Measurements from ENCODE around the gene TDRD9.

Gene TDRD9

GRCh38 chr14:104082807-104083206 lies 154.6 kb downstream of the TDRD9 start:
- Histone ChIP-seq H3K9me3 (ENCODE audit: severe bottlenecking) (no peaks in the 10 kb centered on the region), H3K27ac (no peak overlapping the region), H3K36me3 (no peaks in the 10 kb centered on the region), H3K27me3 (ENCODE audit: insufficient read depth, low read depth, severe bottlenecking) (no peaks in the 10 kb centered on the region), H3K4me3 (ENCODE audit: low read depth, low read length) (no peak overlapping the region)
- DNase-seq: no peak
- TF ChIP-seq CTCF (IDR thresholded peaks at IDR 0.05; ENCODE audit: low read depth, low read length): no peak

GRCh38 chr14:104084251-104085002 lies 156.2 kb downstream of the TDRD9 start:
- Histone ChIP-seq H3K9me3 (ENCODE audit: severe bottlenecking) (no peaks in the 10 kb centered on the region), H3K4me3 (ENCODE audit: low read depth, low read length) (no peak overlapping the region), H3K36me3 (no peaks in the 10 kb centered on the region), H3K27me3 (ENCODE audit: insufficient read depth, low read depth, severe bottlenecking) (no peaks in the 10 kb centered on the region), H3K27ac (no peak overlapping the region)
- TF ChIP-seq CTCF (IDR thresholded peaks at IDR 0.05; ENCODE audit: low read depth, low read length): no peak
- DNase-seq: no peak

GRCh38 chr14:104085032-104085888 lies 157.0 kb downstream of the TDRD9 start, which contains the start of gene ASPG:
Gene ASPG (plus strand): TSS chr14:104085700. CDS start chr14:104085771, 71 bp downstream.
- no peaks in the 10 kb centered on the region for H3K27me3 ChIP-seq (ENCODE audit: insufficient read depth, low read depth, severe bottlenecking)
- H3K36me3 ChIP-seq: no peaks in the 10 kb centered on the region
- DNase-seq: no peak
- H3K27ac ChIP-seq: no peak within 1 kb of the TSS
- H3K9me3 ChIP-seq (ENCODE audit: severe bottlenecking): peaks cover under 1% of the 10 kb centered on the region
- no peak within 1 kb of the TSS for H3K4me3 ChIP-seq (ENCODE audit: low read depth, low read length)
- TF ChIP-seq CTCF (IDR thresholded peaks at IDR 0.05; ENCODE audit: low read depth, low read length): no peak

GRCh38 chr14:104085889-104086201 lies 157.6 kb downstream of the TDRD9 start:
- H3K27ac ChIP-seq: no peak overlapping the region
- H3K36me3 ChIP-seq: no peaks in the 10 kb centered on the region
- TF ChIP-seq CTCF (IDR thresholded peaks at IDR 0.05; ENCODE audit: low read depth, low read length): no peak
- DNase-seq: no peak
- H3K27me3 ChIP-seq (ENCODE audit: insufficient read depth, low read depth, severe bottlenecking): no peaks in the 10 kb centered on the region
- H3K9me3 ChIP-seq (ENCODE audit: severe bottlenecking): peaks cover 3% of the 10 kb centered on the region
- no peak overlapping the region for H3K4me3 ChIP-seq (ENCODE audit: low read depth, low read length)

GRCh38 chr14:104086210-104086660 lies 158.0 kb downstream of the TDRD9 start:
- no peak overlapping the region for H3K27ac ChIP-seq
- no peak for TF ChIP-seq CTCF (IDR thresholded peaks at IDR 0.05; ENCODE audit: low read depth, low read length)
- no peaks in the 10 kb centered on the region for H3K36me3 ChIP-seq
- peaks cover 3% of the 10 kb centered on the region for H3K9me3 ChIP-seq (ENCODE audit: severe bottlenecking)
- H3K27me3 ChIP-seq (ENCODE audit: insufficient read depth, low read depth, severe bottlenecking): no peaks in the 10 kb centered on the region
- no peak for DNase-seq
- H3K4me3 ChIP-seq (ENCODE audit: low read depth, low read length): no peak overlapping the region

Measured in WERI-Rb-1 (cell line).